GM12873 (cell line): ENCODE results near the gene MAD2L1BP.

Experiments
- TF ChIP-seq, protein P1 (sequence below): IDR thresholded peaks from 2 replicates; pipeline ENCODE4 v1.5.1; 2012; ENCODE audit warnings: low read depth, mild to moderate bottlenecking, moderate library complexity, low read length, control low read depth; ENCODE audit not compliant: insufficient read depth; ENCODE audit errors: missing control alignments

Gene MAD2L1BP

DNA sequence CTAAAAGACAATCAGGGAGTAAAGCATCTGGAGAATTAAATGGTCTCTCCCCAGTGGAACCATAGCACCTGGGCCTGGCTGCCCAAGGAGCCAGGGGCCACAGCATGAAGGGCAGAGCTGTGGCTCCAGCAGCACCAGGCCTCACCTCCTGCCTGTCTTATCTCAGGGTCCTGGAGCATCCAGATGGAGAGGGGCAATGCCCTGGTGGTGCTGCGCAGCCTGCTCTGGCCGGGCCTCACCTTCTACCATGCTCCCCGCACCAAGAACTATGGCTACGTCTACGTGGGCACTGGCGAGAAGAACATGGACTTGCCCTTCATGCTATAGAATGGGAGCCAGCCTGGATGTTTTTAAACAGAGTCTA lies 35.0 kb downstream of the MAD2L1BP start:
- TF ChIP-seq, protein P1, sequence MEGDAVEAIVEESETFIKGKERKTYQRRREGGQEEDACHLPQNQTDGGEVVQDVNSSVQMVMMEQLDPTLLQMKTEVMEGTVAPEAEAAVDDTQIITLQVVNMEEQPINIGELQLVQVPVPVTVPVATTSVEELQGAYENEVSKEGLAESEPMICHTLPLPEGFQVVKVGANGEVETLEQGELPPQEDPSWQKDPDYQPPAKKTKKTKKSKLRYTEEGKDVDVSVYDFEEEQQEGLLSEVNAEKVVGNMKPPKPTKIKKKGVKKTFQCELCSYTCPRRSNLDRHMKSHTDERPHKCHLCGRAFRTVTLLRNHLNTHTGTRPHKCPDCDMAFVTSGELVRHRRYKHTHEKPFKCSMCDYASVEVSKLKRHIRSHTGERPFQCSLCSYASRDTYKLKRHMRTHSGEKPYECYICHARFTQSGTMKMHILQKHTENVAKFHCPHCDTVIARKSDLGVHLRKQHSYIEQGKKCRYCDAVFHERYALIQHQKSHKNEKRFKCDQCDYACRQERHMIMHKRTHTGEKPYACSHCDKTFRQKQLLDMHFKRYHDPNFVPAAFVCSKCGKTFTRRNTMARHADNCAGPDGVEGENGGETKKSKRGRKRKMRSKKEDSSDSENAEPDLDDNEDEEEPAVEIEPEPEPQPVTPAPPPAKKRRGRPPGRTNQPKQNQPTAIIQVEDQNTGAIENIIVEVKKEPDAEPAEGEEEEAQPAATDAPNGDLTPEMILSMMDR: no peak

DNA sequence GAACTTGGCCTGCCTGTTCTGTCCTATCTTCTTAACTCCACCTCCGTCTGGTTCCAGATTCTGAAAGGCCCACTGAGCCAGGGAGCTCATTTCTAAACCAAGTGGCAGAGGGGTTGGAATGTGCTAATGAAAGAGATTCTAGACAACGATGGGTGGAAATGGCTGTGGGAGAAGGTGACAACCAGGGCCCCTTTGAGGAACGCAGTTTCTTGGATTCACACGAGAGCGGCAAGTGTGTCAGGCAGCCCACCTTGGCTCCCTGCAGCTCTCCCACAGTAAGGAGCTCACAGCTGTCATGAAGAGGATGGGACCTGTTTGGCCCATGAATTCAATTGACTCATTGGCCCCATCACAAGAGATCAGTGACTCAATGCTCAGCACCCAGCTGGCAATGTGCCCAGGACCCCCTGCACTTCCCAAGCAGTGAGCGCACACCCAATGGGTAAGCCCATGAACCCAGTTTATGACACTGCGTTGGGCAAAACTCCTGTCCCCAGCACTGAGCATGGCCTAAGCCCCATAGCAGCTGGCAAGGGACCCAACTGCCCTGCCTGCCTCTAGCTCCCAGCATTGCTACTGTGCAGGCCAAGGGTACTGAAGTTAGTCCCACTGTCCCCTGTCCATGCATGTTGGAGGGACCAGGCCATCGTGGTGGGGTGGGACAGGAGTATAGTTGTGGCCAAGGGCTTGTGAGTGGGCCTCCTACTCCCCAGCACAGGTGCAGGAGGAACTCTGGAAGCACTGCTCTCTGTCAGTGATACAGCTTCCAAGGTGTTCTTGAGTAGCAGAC lies 35.6 kb downstream of the MAD2L1BP start:
- TF ChIP-seq, protein P1: no peak

DNA sequence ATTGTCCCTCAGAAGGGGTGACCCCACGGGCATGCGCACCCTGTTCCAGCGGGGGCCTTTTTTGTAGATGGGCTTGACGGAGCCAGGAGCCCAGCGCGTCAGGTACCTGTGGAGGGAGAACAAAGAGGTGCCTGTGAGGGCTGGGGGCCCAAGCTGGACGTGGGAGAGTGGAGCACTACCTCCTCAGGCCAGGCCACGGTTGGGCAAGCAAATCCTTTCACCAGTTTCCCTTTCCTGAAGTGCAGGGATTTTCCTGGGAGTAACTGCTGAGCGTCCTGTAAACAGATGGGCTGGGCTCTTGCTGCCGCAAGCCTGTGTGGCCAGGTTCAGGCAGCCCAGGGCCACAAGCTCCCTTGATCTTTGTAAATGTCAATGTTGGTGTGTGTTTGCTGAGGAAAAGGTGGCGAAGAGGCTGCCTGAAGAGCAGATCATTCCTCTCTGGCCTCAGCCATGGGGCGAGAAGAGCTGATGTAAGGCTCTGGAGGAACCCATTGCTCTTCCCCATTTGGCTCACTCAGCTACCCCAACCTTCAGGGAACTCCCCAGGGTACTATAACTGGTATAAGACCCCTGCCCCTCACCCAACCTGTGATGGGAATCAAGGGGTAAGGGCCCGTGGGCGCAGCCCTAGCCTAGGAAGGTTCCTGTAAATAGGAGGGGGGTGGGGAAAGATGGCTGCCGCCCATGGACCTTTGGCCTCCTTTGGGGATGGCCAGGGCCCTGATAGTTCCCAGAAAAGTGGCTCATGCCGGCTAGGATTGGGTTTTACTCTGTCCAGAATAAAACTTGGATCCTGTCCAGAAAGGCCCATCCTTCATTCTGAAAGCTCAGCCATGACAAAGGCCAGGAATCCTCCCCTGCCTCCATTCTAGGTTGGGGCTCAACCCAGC lies 36.4 kb downstream of the MAD2L1BP start:
- TF ChIP-seq, protein P1: no peak

DNA sequence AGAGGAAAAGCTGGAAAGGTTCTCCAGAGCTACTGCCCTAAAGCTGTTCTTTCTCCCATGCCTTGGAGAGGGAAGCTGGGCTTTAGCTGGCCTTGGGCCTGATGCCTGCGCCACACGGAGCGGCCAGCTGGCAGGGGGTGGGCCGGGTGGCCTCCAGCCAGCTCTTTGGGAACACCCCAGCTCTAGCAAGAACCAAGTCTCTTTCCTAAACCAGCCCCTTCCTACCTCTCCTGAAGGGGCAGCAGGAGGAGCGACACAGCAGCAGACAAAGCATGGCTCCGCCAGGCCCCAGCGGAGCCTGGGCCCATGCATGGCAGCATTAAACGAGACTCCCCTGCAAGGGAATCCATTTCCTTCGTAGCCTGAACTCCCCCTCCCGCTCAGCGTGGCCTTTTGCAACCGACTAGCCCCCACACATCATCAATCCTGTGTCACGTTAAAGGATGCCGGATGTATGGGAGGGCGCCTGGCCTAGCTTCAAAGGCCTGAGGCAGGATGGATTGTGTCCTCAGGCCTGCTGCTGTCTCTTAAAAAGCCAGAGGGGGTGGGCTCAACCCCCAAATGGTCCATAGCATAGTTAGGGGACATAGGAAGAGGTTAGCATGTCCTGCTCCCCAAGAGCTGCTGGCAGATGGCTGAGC lies 37.9 kb downstream of the MAD2L1BP start:
- TF ChIP-seq, protein P1: no peak

DNA sequence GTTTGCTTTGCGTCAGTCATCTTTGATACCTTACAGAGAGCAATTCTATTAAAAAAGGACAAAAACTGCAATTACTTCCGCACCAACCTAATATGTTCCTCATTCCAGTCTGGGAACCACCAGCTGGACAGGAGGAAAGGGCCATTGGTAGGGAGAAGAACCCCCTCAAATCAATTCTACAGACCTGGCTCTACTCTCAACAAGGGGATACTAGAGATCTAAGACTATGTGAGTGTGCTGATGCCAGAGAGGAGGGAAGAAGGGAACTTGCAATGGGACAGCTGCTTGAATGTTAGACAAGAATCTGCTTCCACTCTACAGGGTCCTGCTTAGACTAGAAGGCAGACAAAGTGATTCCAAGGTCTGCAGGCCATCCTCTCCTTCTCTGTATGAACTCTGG lies 38.7 kb downstream of the MAD2L1BP start:
- TF ChIP-seq, protein P1: no peak

DNA sequence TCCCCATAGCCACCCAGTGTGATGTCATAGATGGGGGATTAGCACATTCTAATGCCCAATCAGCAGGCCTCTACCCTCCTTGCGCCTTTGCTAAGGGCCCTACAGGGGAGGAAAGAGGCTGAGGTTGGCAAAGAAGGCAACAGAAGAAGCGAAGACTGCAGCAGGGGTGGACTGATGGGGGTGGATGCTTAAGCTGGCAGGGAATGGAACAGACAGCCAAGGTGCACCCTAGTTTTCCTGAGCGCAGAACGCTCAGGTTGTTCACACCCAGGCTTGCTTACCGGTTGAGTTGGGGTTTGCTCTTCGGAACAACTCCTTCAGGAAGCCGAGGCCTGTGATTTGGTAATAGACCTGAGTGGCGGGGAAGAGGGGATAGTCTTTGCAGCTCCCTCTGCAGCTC lies 39.3 kb downstream of the MAD2L1BP start:
- TF ChIP-seq, protein P1: no peak
